ENCODE measurements around the gene TRMT2B. TPM values are rescaled to one million over a fixed set of nuclear protein-coding genes. Genes with fewer than 3 reads are reported as not detected.

Gene TRMT2B
- total RNA-seq, 2 experiments from 2014 or later, result 24.8 to 25.3 TPM

- no peak overlapping the region for H3K27ac ChIP-seq (ENCODE audit: low read depth, low read length, poor library complexity, severe bottlenecking)
- no peaks in the 10 kb centered on the region for H3K79me2 ChIP-seq (ENCODE audit: insufficient read depth, low read depth, low read length)
- H3K9me3 ChIP-seq (ENCODE audit: low read length), result no peaks in the 10 kb centered on the region
- no peaks in the 10 kb centered on the region for H3K9me2 ChIP-seq (ENCODE audit: insufficient read depth, low read length)
- no peak for TF ChIP-seq EZH2phosphoT487 (IDR thresholded peaks at IDR 0.05; ENCODE audit: borderline replicate concordance, low read depth, low read length)
- no peak for TF ChIP-seq CTCF (conservative IDR thresholded peaks at IDR 0.05; ENCODE audit: low read length)
- POLR2A ChIA-PET, result no interaction called here
- no peaks in the 10 kb centered on the region for H3K4me1 ChIP-seq (ENCODE audit: insufficient read depth, low read length, poor library complexity, severe bottlenecking)
- H2AFZ ChIP-seq (ENCODE audit: low read length), result no peak overlapping the region
- H3K4me2 ChIP-seq (ENCODE audit: low read length), result no peak overlapping the region
- DNase-seq (ENCODE audit: low spot score), result no peak
- no TSS peak for BruUV-seq (replicated peaks)
- intact Hi-C loops (cut with micrococcal nuclease; ENCODE audit: unreplicated experiment), result no loop called here
- CTCF ChIA-PET (ENCODE audit: unreplicated experiment), result no interaction called here
- no peaks in the 10 kb centered on the region for H4K20me1 ChIP-seq (ENCODE audit: insufficient read depth, low read length)
- no peak overlapping the region for H3K4me3 ChIP-seq (ENCODE audit: low read depth, low read length, poor library complexity, severe bottlenecking)
- H3K36me3 ChIP-seq (ENCODE audit: insufficient read depth, low read length), result peaks cover 25% of the 10 kb centered on the region
Measured at GRCh38 chrX:101029665-101030064, 22.2 kb downstream of the TRMT2B start.

- no peaks in the 10 kb centered on the region for H3K9me3 ChIP-seq (ENCODE audit: low read length)
- no peak overlapping the region for H2AFZ ChIP-seq (ENCODE audit: low read length)
- H3K9me2 ChIP-seq (ENCODE audit: insufficient read depth, low read length), result no peaks in the 10 kb centered on the region
- H3K4me3 ChIP-seq (ENCODE audit: low read depth, low read length, poor library complexity, severe bottlenecking), result no peak overlapping the region
- no peaks in the 10 kb centered on the region for H3K79me2 ChIP-seq (ENCODE audit: insufficient read depth, low read depth, low read length)
- no peak overlapping the region for H3K4me2 ChIP-seq (ENCODE audit: low read length)
- H4K20me1 ChIP-seq (ENCODE audit: insufficient read depth, low read length), result no peaks in the 10 kb centered on the region
- DNase-seq (ENCODE audit: low spot score), result no peak
- TF ChIP-seq CTCF (conservative IDR thresholded peaks at IDR 0.05; ENCODE audit: low read length) (no peak), EZH2phosphoT487 (IDR thresholded peaks at IDR 0.05; ENCODE audit: borderline replicate concordance, low read depth, low read length) (no peak)
- ChIA-PET POLR2A (no interaction called here), CTCF (ENCODE audit: unreplicated experiment) (no interaction called here)
- peaks cover 24% of the 10 kb centered on the region for H3K36me3 ChIP-seq (ENCODE audit: insufficient read depth, low read length)
- BruUV-seq (replicated peaks), result no TSS peak
- H3K4me1 ChIP-seq (ENCODE audit: insufficient read depth, low read length, poor library complexity, severe bottlenecking), result no peaks in the 10 kb centered on the region
- intact Hi-C loops (cut with micrococcal nuclease; ENCODE audit: unreplicated experiment), result no loop called here
- H3K27ac ChIP-seq (ENCODE audit: low read depth, low read length, poor library complexity, severe bottlenecking), result no peak overlapping the region
Measured at GRCh38 chrX:101028562-101028961, 23.3 kb downstream of the TRMT2B start.

GRCh38 chrX:101025126-101025525 lies 26.8 kb downstream of the TRMT2B start:
- intact Hi-C loops (cut with micrococcal nuclease; ENCODE audit: unreplicated experiment), result no loop called here
- no peaks in the 10 kb centered on the region for H3K9me2 ChIP-seq (ENCODE audit: insufficient read depth, low read length)

More at GRCh38 chrX:101025126-101025525, 26.8 kb downstream of the TRMT2B start:
- TF ChIP-seq EZH2phosphoT487 (IDR thresholded peaks at IDR 0.05; ENCODE audit: borderline replicate concordance, low read depth, low read length), result no peak
- no peaks in the 10 kb centered on the region for H3K79me2 ChIP-seq (ENCODE audit: insufficient read depth, low read depth, low read length)
- CTCF ChIA-PET (ENCODE audit: unreplicated experiment), result no interaction called here
- no peak overlapping the region for H2AFZ ChIP-seq (ENCODE audit: low read length)
- POLR2A ChIA-PET, result no interaction called here
- H3K9me3 ChIP-seq (ENCODE audit: low read length), result no peaks in the 10 kb centered on the region
- BruUV-seq (replicated peaks), result no TSS peak
- H3K27ac ChIP-seq (ENCODE audit: low read depth, low read length, poor library complexity, severe bottlenecking), result no peak overlapping the region
- H3K36me3 ChIP-seq (ENCODE audit: insufficient read depth, low read length), result peaks cover 34% of the 10 kb centered on the region
- no peaks in the 10 kb centered on the region for H4K20me1 ChIP-seq (ENCODE audit: insufficient read depth, low read length)
- DNase-seq (ENCODE audit: low spot score), result no peak
- H3K4me1 ChIP-seq (ENCODE audit: insufficient read depth, low read length, poor library complexity, severe bottlenecking), result no peaks in the 10 kb centered on the region
- H3K4me3 ChIP-seq (ENCODE audit: low read depth, low read length, poor library complexity, severe bottlenecking), result no peak overlapping the region
- H3K4me2 ChIP-seq (ENCODE audit: low read length), result no peak overlapping the region

Data from OCI-LY7 (cell line).